GM12878 (cell line): ENCODE results near the gene ADAMTS2.

Experiments
- BRCA1 ChIP-seq: IDR thresholded peaks from 2 replicates; pipeline ENCODE4 v1.6.1; 2011; ENCODE audit warnings: low read depth, low read length, improper control_type of control experiment
- CBFB ChIP-seq: IDR thresholded peaks from 2 replicates; pipeline ENCODE4 v1.6.1; 2016; ENCODE audit warnings: antibody characterized with exemption, low read depth
- CTCF ChIP-seq, 3 experiments: IDR thresholded peaks in 2 of 3; conservative IDR thresholded peaks in 1 of 3; 2 replicates each; pipeline ENCODE4 v1.5.1; 2011; ENCODE audit warnings: low read depth in 3 of 3, low read length in 3 of 3, mild to moderate bottlenecking in 3 of 3, control low read depth in 2 of 3, moderate library complexity in 2 of 3, inconsistent platforms in 1 of 3, mixed read lengths in 1 of 3; ENCODE audit not compliant: control insufficient read depth in 2 of 3, insufficient read depth in 1 of 3; ENCODE audit errors: extremely low read depth in 1 of 3
- EP300 ChIP-seq, 2 experiments: fragments of 150-350 bp in 1 of 2; IDR thresholded peaks; 2 replicates each; pipeline ENCODE4 v1.6.1; 2011 to 2012; ENCODE audit warnings: low read depth in 2 of 2, low read length in 2 of 2, borderline replicate concordance in 1 of 2, improper control_type of control experiment in 1 of 2, inconsistent platforms in 1 of 2; ENCODE audit not compliant: control insufficient read depth in 1 of 2
- EZH2 ChIP-seq: IDR thresholded peaks from 2 replicates; pipeline ENCODE4 v1.6.1; 2012; ENCODE audit warnings: low read depth, mild to moderate bottlenecking, control low read depth, inconsistent platforms, low read length, borderline replicate concordance; ENCODE audit not compliant: control insufficient read depth
- NR2C1 ChIP-seq: fragments of 450-650 bp; IDR thresholded peaks from 2 replicates; pipeline ENCODE4 v1.6.1; 2017; ENCODE audit warnings: antibody characterized with exemption, mild to moderate bottlenecking, moderate library complexity
- POLR2AphosphoS5 ChIP-seq: IDR thresholded peaks from 2 replicates; pipeline ENCODE4 v1.6.1; 2011; ENCODE audit warnings: mild to moderate bottlenecking, low read length, inconsistent platforms
- SIN3A ChIP-seq: IDR thresholded peaks from 2 replicates; pipeline ENCODE4 v1.6.1; 2012; ENCODE audit warnings: low read depth, low read length, improper control_type of control experiment
- SREBF2 ChIP-seq: IDR thresholded peaks from 2 replicates; pipeline ENCODE4 v1.6.1; 2012; ENCODE audit warnings: mild to moderate bottlenecking, low read length
- YY1 ChIP-seq: IDR thresholded peaks from 2 replicates; pipeline ENCODE4 v1.6.1; 2011; ENCODE audit warnings: low read depth, mild to moderate bottlenecking, low read length

DNA sequence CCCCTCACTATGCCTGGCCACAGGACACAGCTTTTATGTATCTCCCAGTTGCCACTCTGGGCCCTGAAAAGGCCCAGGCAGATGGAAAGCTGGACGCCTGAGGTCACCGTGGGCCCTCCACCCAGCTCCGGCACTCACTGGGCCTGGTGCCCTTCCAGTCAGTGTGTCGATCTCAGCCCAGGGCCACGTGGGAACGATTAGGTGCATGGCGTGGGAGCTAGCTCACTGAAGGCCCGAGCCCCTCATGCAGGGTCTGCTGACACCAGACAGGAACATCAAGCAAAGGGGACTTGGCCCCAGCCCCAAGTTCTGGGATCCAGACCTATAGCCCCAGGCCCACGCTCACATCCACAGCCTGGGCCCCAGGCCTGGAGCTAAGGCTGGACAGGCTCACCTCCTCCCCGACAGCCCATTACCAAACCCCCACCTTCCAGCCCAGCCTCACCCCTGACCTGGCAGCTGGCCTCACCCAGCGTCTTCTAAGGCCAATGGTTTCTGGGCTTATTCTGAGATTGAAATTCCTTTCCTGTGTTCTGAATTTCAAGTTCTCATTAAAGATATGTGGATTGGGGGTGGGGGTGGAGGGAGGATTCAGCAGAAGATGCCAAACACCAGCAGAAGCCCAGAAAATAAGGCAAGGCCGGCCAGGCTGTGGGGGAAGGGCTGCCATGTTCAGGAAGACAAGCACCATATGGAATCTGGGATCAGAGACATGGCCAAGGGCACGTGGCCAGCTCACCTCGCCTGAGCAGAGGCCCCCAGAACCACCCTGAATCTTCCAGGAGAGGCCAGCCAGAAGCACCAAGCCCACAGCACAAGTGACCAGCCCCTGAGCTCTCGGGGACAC is 74.5 kb downstream of the ADAMTS2 start:
- TF ChIP-seq SREBF2 (no peak), CTCF (IDR thresholded peaks at IDR 0.05 in 2 of 3, conservative IDR thresholded peaks at IDR 0.05 in 1 of 3; ENCODE audit: control insufficient read depth in 2 of 3, extremely low read depth in 1 of 3, insufficient read depth in 1 of 3, low read depth in 3 of 3, low read length in 3 of 3) (no peak), EZH2 (no peak), NR2C1 (no peak), POLR2AphosphoS5 (no peak), CBFB (no peak), EP300 (IDR thresholded peaks at IDR 0.05; ENCODE audit: borderline replicate concordance in 1 of 2, control insufficient read depth in 1 of 2, low read depth in 2 of 2, low read length in 2 of 2) (no peak), SIN3A (no peak), BRCA1 (no peak), YY1 (no peak)
